K562 (cell line): ENCODE data around the gene WT1. TPM values are rescaled to one million over a fixed set of nuclear protein-coding genes. Genes with fewer than 3 reads are reported as not detected.

Source experiments
- CBX3 ChIP-seq, 2 experiments: IDR thresholded peaks; 1 replicate in 1 of 2; 2 replicates in 1 of 2; pipeline ENCODE4 v1.6.1; 2012; ENCODE audit warnings: inconsistent platforms in 2 of 2, low read length in 2 of 2, borderline replicate concordance in 1 of 2, control low read depth in 1 of 2
- FOXA1 ChIP-seq: fragments of 450-650 bp; IDR thresholded peaks from 2 replicates; pipeline ENCODE4 v1.6.1; 2016; ENCODE audit warnings: mild to moderate bottlenecking, borderline replicate concordance
- FOXK2 ChIP-seq, 2 experiments: fragments of 450-650 bp; IDR thresholded peaks in 1 of 2; conservative IDR thresholded peaks in 1 of 2; 2 replicates each; pipeline ENCODE4 v1.6.1; 2016; ENCODE audit warnings: low read depth in 2 of 2, mild to moderate bottlenecking in 1 of 2
- HDAC2 ChIP-seq: fragments of 450-650 bp; IDR thresholded peaks from 2 replicates; pipeline ENCODE4 v1.6.1; 2016; ENCODE audit warnings: mild to moderate bottlenecking
- MBD2 ChIP-seq: sonication (generic); IDR thresholded peaks from 2 replicates; pipeline ENCODE4 v1.6.1; 2016; ENCODE audit warnings: low read depth, borderline replicate concordance
- NFE2 ChIP-seq: IDR thresholded peaks from 2 replicates; pipeline ENCODE4 v1.6.1; 2014; ENCODE audit warnings: antibody characterized with exemption, low read depth
- NFIC ChIP-seq: fragments of 450-650 bp; IDR thresholded peaks from 2 replicates; pipeline ENCODE4 v1.6.1; 2017; ENCODE audit warnings: mild to moderate bottlenecking, inconsistent platforms
- RAD21 ChIP-seq, 2 experiments: fragments of 250-450 bp in 1 of 2; fragments of 450-650 bp in 1 of 2; sonication (Bioruptor Pico) in 1 of 2; formaldehyde crosslinking in 1 of 2; IDR thresholded peaks in 1 of 2; conservative IDR thresholded peaks in 1 of 2; 2 replicates each; pipeline versions ENCODE4 v1.4.0 to v1.8.0; 2020 to 2022; ENCODE audit warnings: mild to moderate bottlenecking in 2 of 2, moderate library complexity in 1 of 2
- RNF2 ChIP-seq: sonication (generic); IDR thresholded peaks from 2 replicates; pipeline ENCODE4 v1.6.1; 2016
- SPI1 ChIP-seq: IDR thresholded peaks from 2 replicates; pipeline ENCODE4 v1.6.1; 2011; ENCODE audit warnings: low read depth, low read length, control low read depth, borderline replicate concordance
- TAL1 ChIP-seq: fragments of 450-650 bp; IDR thresholded peaks from 2 replicates; pipeline ENCODE4 v1.6.1; 2016; ENCODE audit warnings: mild to moderate bottlenecking
- TBP ChIP-seq: optimal IDR thresholded peaks from 2 replicates; pipeline ENCODE3; 2011; ENCODE audit warnings: low read depth, low read length, improper control_type of control experiment
- TEAD4 ChIP-seq, 2 experiments: sonication (generic) in 1 of 2; formaldehyde crosslinking in 1 of 2; IDR thresholded peaks; 2 replicates each; pipeline versions ENCODE4 v1.6.1 to v1.8.0; 2012 to 2022; ENCODE audit warnings: borderline replicate concordance in 1 of 2, inconsistent platforms in 1 of 2, low read length in 1 of 2, mild to moderate bottlenecking in 1 of 2, missing genetic modification reagents in 1 of 2
- TOE1 ChIP-seq, 2 experiments: fragments of 450-650 bp in 1 of 2; sonication (generic) in 1 of 2; formaldehyde crosslinking in 1 of 2; IDR thresholded peaks; 2 replicates each; pipeline versions ENCODE4 v1.7.1 to v1.8.0; 2016 to 2022; ENCODE audit warnings: borderline replicate concordance in 2 of 2, mild to moderate bottlenecking in 2 of 2, antibody characterized with exemption in 1 of 2, inconsistent platforms in 1 of 2, low read depth in 1 of 2, missing genetic modification reagents in 1 of 2, moderate library complexity in 1 of 2
- TRIM24 ChIP-seq, 2 experiments: fragments of 450-650 bp; IDR thresholded peaks; 2 replicates each; pipeline ENCODE4 v1.6.1; 2016
- ZNF232 ChIP-seq: sonication (generic); formaldehyde crosslinking; IDR thresholded peaks from 2 replicates; pipeline ENCODE4 v1.8.0; 2022; ENCODE audit warnings: mild to moderate bottlenecking, missing genetic modification reagents
- polyA plus RNA-seq, 8 experiments: library from polyadenylated mRNA; depleted of rRNA in 4 of 8; stranded (reverse) in 5 of 8; unstranded in 3 of 8; fragments of >200 nt; fragmentation: Nextera tagmentation in 2 of 8; fragmentation: Illumina TruSeq in 1 of 8; extraction: Ambion mirVana in 2 of 8; extraction: Trizol in 1 of 8; gene quantifications; 2 replicates each; pipeline versions ENCODE4 v1.2.1 to v1.2.3, GENCODE V29; 2011 to 2014; ENCODE audit warnings: inconsistent platforms in 1 of 8, missing spikeins in 1 of 8
- total RNA-seq, 7 experiments: library from RNA; depleted of rRNA in 6 of 7; stranded (reverse); fragments of >200 nt in 6 of 7; fragmentation: Illumina TruSeq in 2 of 7; extraction: Trizol in 2 of 7; gene quantifications; 2 replicates each; pipeline versions ENCODE4 v1.2.1 to v1.2.3, GENCODE V29; 2011 to 2021; ENCODE audit warnings: low replicate concordance in 1 of 7
- TF ChIP-seq, protein P1 (sequence below): fragments of 250-450 bp; sonication (Bioruptor Pico); IDR thresholded peaks from 2 replicates; pipeline ENCODE4 v1.5.0; 2022; ENCODE audit warnings: mild to moderate bottlenecking
- TF ChIP-seq, protein P2 (sequence below): fragments of 450-650 bp; IDR thresholded peaks from 2 replicates; pipeline ENCODE4 v1.6.1; 2018; ENCODE audit not compliant: partially characterized antibody
- TF ChIP-seq, protein P3 (sequence below): fragments of 450-650 bp; IDR thresholded peaks from 2 replicates; pipeline ENCODE4 v1.6.1; 2017; ENCODE audit warnings: antibody characterized with exemption

WT1 gene
- total and polyA plus RNA-seq, 9 of the 15 experiments (the other 6 are each of a cell fraction or from before 2014, with no cell fraction given): 7.1 to 33.8 (median 19.4) TPM

DNA sequence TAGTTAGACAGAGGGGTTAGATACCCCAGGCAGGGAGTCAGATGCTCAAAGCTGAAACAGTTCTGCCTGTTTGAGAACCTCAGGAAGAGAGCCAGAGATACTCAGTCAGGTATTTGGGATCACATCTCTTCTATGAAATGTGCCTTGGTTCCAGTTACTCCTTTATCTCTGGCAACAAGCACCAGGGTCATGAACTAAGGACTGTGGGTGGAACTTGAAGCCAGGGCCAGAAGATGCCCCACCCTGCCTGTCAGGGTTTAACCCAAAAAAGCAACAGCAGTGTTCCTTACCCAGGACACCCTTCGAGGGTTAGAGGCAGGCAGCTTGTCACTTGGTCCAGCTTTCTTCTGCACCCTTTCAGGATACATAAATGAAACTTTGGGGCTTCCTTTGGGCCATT is 15.0 kb upstream of the WT1 start (continued):
- TF ChIP-seq TAL1 (peak; percentile 63; the same call in 1 of the 2 replicates), MBD2 (peak; percentile 23; the same call in 1 of the 2 replicates), TEAD4 (IDR thresholded peaks at IDR 0.05; ENCODE audit: low read length) (peak; percentile 72; the same call in 1 of the 2 replicates), TEAD4 (CRISPR knock-in tag; IDR thresholded peaks at IDR 0.05; ENCODE audit: borderline replicate concordance) (no peak), NFE2 (no peak), ZNF232 (CRISPR knock-in tag) (no peak), HDAC2 (peak; percentile 48; the same call in 1 of the 2 replicates), FOXA1 (no peak), FOXK2 (conservative IDR thresholded peaks at IDR 0.05 in 1 of 2, IDR thresholded peaks at IDR 0.05 in 1 of 2; ENCODE audit: low read depth in 2 of 2) (peak; percentile 41 to 70; a peak in 3 of 4 replicates), TOE1 (IDR thresholded peaks at IDR 0.05; ENCODE audit: borderline replicate concordance) (no peak), TOE1 (CRISPR knock-in tag; IDR thresholded peaks at IDR 0.05; ENCODE audit: borderline replicate concordance, low read depth) (no peak), RNF2 (peak; percentile 37; the same call in 1 of the 2 replicates), TRIM24 (IDR thresholded peaks at IDR 0.05) (peak in 1 of 2 experiments; percentile 12; a peak in 2 of 4 replicates), RAD21 (CRISPR knock-in tag; conservative IDR thresholded peaks at IDR 0.05 in 1 of 2, IDR thresholded peaks at IDR 0.05 in 1 of 2) (peak in 1 of 2 experiments; percentile 5; a peak in 1 of 4 replicates), SPI1 (no peak), TBP (peak; percentile 36), NFIC (peak; percentile 67), CBX3 (IDR thresholded peaks at IDR 0.05; ENCODE audit: borderline replicate concordance in 1 of 2, low read length in 2 of 2) (0 out of 3 replicates have a peak, but pooled peaks of 1 of the 2 experiments have one; percentile 12)
- TF ChIP-seq, protein P1, sequence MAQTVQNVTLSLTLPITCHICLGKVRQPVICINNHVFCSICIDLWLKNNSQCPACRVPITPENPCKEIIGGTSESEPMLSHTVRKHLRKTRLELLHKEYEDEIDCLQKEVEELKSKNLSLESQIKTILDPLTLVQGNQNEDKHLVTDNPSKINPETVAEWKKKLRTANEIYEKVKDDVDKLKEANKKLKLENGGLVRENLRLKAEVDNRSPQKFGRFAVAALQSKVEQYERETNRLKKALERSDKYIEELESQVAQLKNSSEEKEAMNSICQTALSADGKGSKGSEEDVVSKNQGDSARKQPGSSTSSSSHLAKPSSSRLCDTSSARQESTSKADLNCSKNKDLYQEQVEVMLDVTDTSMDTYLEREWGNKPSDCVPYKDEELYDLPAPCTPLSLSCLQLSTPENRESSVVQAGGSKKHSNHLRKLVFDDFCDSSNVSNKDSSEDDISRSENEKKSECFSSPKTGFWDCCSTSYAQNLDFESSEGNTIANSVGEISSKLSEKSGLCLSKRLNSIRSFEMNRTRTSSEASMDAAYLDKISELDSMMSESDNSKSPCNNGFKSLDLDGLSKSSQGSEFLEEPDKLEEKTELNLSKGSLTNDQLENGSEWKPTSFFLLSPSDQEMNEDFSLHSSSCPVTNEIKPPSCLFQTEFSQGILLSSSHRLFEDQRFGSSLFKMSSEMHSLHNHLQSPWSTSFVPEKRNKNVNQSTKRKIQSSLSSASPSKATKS: no peak
- TF ChIP-seq, protein P2, sequence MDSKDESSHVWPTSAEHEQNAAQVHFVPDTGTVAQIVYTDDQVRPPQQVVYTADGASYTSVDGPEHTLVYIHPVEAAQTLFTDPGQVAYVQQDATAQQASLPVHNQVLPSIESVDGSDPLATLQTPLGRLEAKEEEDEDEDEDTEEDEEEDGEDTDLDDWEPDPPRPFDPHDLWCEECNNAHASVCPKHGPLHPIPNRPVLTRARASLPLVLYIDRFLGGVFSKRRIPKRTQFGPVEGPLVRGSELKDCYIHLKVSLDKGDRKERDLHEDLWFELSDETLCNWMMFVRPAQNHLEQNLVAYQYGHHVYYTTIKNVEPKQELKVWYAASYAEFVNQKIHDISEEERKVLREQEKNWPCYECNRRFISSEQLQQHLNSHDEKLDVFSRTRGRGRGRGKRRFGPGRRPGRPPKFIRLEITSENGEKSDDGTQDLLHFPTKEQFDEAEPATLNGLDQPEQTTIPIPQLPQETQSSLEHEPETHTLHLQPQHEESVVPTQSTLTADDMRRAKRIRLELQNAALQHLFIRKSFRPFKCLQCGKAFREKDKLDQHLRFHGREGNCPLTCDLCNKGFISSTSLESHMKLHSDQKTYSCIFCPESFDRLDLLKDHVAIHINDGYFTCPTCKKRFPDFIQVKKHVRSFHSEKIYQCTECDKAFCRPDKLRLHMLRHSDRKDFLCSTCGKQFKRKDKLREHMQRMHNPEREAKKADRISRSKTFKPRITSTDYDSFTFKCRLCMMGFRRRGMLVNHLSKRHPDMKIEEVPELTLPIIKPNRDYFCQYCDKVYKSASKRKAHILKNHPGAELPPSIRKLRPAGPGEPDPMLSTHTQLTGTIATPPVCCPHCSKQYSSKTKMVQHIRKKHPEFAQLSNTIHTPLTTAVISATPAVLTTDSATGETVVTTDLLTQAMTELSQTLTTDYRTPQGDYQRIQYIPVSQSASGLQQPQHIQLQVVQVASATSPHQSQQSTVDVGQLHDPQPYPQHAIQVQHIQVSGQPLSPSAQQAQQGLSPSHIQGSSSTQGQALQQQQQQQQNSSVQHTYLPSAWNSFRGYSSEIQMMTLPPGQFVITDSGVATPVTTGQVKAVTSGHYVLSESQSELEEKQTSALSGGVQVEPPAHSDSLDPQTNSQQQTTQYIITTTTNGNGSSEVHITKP: no peak
- TF ChIP-seq, protein P3, sequence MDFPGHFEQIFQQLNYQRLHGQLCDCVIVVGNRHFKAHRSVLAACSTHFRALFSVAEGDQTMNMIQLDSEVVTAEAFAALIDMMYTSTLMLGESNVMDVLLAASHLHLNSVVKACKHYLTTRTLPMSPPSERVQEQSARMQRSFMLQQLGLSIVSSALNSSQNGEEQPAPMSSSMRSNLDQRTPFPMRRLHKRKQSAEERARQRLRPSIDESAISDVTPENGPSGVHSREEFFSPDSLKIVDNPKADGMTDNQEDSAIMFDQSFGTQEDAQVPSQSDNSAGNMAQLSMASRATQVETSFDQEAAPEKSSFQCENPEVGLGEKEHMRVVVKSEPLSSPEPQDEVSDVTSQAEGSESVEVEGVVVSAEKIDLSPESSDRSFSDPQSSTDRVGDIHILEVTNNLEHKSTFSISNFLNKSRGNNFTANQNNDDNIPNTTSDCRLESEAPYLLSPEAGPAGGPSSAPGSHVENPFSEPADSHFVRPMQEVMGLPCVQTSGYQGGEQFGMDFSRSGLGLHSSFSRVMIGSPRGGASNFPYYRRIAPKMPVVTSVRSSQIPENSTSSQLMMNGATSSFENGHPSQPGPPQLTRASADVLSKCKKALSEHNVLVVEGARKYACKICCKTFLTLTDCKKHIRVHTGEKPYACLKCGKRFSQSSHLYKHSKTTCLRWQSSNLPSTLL: 0 out of 2 replicates have a peak, but pooled peaks have one; percentile 45
